NT2/D1 (cell line): ENCODE data around the gene SEC24D.

Source experiments
- SUZ12 ChIP-seq: IDR thresholded peaks from 2 replicates; pipeline ENCODE4 v1.6.1; 2011; ENCODE audit not compliant: insufficient read length, insufficient read depth; ENCODE audit errors: extremely low read depth
- YY1 ChIP-seq: IDR thresholded peaks from 2 replicates; pipeline ENCODE4 v1.6.1; 2011; ENCODE audit not compliant: insufficient read length, insufficient read depth
- ZNF274 ChIP-seq: IDR thresholded peaks from 2 replicates; pipeline ENCODE4 v1.6.1; 2011; ENCODE audit warnings: mild to moderate bottlenecking, low read depth, low read length

DNA sequence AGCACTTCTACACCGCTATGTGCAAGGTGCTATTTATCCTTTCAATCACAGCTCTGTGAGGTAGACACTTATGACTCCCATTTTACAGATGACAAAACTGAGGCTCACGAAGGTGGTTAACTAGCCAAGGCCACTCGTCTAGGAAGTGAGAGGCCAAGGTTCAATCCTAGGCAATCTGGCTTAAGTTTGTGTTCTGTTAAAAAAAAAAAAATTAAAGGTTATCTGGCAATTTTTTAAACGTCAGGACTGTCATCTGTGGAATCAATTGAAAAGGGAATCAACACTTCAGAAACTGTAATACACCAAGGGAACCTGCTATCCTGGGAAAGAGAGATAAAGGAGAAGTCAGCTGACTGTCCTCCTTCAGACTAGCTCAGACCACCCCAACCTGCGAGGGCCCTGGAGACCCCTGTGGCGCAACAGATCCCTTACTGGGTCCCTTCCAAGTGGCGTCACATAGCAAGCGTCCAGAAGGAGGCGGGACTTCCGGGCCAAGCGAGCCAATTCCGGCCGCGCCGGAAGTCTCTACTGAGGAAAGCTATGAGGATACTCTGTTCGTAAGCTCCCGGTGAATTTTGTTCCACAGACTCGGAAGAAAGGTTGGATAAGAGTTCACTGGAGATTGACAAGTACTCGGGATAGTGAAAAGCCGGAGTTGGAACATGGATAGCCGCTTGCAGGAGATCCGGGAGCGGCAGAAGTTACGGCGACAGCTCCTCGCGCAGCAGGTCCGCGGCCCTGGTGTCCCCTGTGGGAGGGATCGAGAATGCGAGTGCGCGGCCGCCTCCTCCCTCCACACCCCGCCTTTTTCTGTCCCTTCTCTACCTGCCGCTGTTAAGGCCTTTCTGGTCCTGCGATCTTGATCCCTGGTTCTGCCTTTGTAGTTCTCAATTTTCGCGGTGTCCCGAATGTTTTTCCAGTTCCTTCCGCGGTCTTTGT, 150.8 kb downstream of the SEC24D start, which contains the start of gene METTL14:
- no peak for TF ChIP-seq ZNF274
- no peak for TF ChIP-seq YY1
- TF ChIP-seq SUZ12 = no peak
